Measurements from ENCODE around the gene PTPRK. TPM values are rescaled to one million over a fixed set of nuclear protein-coding genes. Genes with fewer than 3 reads are reported as not detected.
"Not testable (repeated sequence)": the region's sequence is repeated elsewhere in the genome, so short reads cannot be mapped to it uniquely, and the experiment has no call there.

Gene PTPRK
- total and polyA plus RNA-seq, 2 donors = 26.7 to 134 TPM

GRCh38 chr6:128465368-128466343 is 54.7 kb downstream of the PTPRK start:
- H3K36me3 ChIP-seq (ENCODE audit: insufficient read depth) = no peaks in the 10 kb centered on the region
- no peak for DNase-seq (ENCODE audit: extremely low spot score)
- no peak overlapping the region for H3K27ac ChIP-seq (ENCODE audit: low read depth)
- no peaks in the 10 kb centered on the region for H3K4me1 ChIP-seq (ENCODE audit: insufficient read depth)
- WGBS = 94% methylated on average over 2 of the region's 2 CpGs
- no peak overlapping the region for H3K4me3 ChIP-seq (ENCODE audit: low read depth, low read length)

- no peak overlapping the region for H3K27ac ChIP-seq (ENCODE audit: low read depth)
- WGBS = 47% methylated on average over 3 of the region's 3 CpGs
- DNase-seq (ENCODE audit: extremely low spot score) = no peak
- no peaks in the 10 kb centered on the region for H3K36me3 ChIP-seq (ENCODE audit: insufficient read depth)
- no peaks in the 10 kb centered on the region for H3K4me1 ChIP-seq (ENCODE audit: insufficient read depth)
- no peak overlapping the region for H3K4me3 ChIP-seq (ENCODE audit: low read depth, low read length)
These were observed 55.6 kb downstream of the PTPRK start for GRCh38 chr6:128464790-128465189.

- Histone ChIP-seq H3K36me3 (ENCODE audit: insufficient read depth) (no peaks in the 10 kb centered on the region), H3K27ac (ENCODE audit: low read depth) (no peak overlapping the region), H3K4me3 (ENCODE audit: low read depth, low read length) (no peak overlapping the region), H3K4me1 (ENCODE audit: insufficient read depth) (no peaks in the 10 kb centered on the region)
- no peak for DNase-seq (ENCODE audit: extremely low spot score)
- 80% methylated on average over 7 of the region's 7 CpGs for WGBS
These were observed 56.5 kb downstream of the PTPRK start for GRCh38 chr6:128463942-128464341.

GRCh38 chr6:128461501-128461900 is 58.9 kb downstream of the PTPRK start:
- no peak for DNase-seq (ENCODE audit: extremely low spot score)
- H3K4me1 ChIP-seq (ENCODE audit: insufficient read depth) = no peaks in the 10 kb centered on the region

DNA sequence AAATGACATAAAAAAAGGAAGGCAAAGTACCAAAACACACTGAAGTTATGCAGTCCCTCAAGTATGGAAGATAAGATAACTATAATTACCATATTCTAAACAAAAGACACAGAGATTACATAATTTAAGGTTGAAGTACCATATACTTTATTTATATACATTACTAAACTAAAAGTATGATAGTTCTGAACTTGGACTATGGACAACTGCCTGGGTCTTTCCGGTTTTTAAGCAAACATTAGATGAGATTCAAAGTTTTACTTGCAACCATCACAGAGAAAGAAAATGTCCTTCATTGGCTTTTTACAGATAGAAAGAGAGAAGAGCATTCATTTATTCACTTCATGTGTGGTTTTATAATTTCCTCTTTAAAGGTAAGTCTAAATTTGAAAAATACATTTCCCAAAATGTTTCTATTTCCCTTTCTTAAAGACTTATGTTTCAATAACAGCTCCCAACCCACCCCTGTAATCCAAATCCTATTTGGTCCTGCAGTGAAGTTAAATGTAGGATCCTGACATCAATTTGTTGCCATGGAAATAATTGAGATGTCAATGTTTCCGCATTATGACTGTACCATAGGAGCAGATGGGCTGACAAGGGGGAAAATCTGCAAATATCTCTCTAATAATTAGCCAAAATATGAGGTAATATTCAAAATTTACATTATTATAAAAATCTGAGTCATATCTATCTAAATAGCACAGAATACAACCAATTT is 63.7 kb downstream of the PTPRK start:
- WGBS = 88% methylated on average over 2 of the region's 2 CpGs
- no peak overlapping the region for H3K27ac ChIP-seq (ENCODE audit: low read depth)
- no peaks in the 10 kb centered on the region for H3K36me3 ChIP-seq (ENCODE audit: insufficient read depth)
- DNase-seq (ENCODE audit: extremely low spot score) = no peak
- no peaks in the 10 kb centered on the region for H3K4me1 ChIP-seq (ENCODE audit: insufficient read depth)
- H3K4me3 ChIP-seq (ENCODE audit: low read depth, low read length) = no peak overlapping the region

More at GRCh38 chr6:128461501-128461900, 58.9 kb downstream of the PTPRK start:
- H3K36me3 ChIP-seq (ENCODE audit: insufficient read depth) = no peaks in the 10 kb centered on the region
- H3K27ac ChIP-seq (ENCODE audit: low read depth) = no peak overlapping the region
- H3K4me3 ChIP-seq (ENCODE audit: low read depth, low read length) = no peak overlapping the region
- WGBS = 83% methylated on average over 3 of the region's 3 CpGs

DNA sequence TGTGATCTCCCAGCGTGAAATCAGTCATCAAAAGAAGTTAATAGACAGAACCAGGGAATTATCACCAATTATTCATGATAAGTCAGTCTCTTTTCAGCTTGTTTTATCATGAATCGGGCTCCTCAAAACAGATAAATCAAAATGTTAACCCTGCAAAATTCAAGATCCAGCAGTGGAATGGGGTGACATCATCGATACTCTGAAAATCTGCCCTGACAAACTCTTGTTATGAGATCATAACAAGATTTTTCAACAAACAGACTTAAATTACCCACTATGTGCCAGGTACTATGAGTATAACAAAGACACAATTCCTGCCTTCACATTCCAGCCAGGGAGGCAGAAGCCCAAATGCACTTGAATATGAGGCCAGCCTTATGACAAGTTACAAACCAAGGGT is 64.4 kb downstream of the PTPRK start:
- Histone ChIP-seq H3K36me3 (ENCODE audit: insufficient read depth) (no peaks in the 10 kb centered on the region), H3K4me1 (ENCODE audit: insufficient read depth) (no peaks in the 10 kb centered on the region), H3K27ac (ENCODE audit: low read depth) (no peak overlapping the region), H3K4me3 (ENCODE audit: low read depth, low read length) (no peak overlapping the region)
- WGBS = 89% methylated on average over 3 of the region's 3 CpGs
- no peak for DNase-seq (ENCODE audit: extremely low spot score)

DNA sequence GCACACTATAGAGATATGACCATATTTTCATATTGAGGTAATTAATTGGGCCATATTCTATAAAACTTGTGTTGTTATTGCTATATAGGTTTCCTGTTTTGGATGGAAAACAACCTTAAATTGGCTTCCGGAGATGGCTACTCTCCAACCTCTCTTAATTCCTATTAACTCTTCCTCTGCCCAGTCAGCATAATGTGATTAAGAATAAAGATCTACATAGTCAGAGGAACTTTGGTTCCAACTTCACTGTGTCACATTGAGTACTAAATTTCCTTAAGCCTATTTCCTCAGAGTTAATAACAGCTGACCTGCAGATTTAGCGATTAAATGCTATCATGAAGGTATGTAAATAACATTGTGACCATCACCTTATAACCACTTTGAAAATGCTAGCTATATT is 67.7 kb downstream of the PTPRK start:
- 75% methylated on average over 2 of the region's 2 CpGs for WGBS
- no peak overlapping the region for H3K4me3 ChIP-seq (ENCODE audit: low read depth, low read length)
- no peaks in the 10 kb centered on the region for H3K36me3 ChIP-seq (ENCODE audit: insufficient read depth)
- no peak for DNase-seq (ENCODE audit: extremely low spot score)
- H3K4me1 ChIP-seq (ENCODE audit: insufficient read depth) = no peaks in the 10 kb centered on the region
- no peak overlapping the region for H3K27ac ChIP-seq (ENCODE audit: low read depth)

DNA sequence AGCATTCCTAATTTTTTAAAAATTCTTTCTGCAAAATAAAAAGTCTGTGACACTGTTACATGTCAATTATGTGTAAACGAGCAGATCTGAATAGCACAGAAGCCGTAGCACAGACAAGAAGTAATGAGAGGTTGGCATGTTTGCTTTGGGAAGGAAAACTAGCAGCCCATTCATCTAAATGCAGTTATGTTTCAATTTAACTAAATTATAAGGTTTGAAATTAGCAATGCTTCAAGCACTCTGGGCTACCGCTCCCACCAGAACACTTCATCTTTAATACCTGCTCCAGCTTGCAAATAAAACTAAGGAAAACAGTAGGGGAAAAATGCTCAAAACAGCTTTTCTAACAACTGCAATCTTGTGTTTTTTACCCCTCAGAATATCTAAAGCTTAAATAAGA is 73.9 kb downstream of the PTPRK start:
- no peaks in the 10 kb centered on the region for H3K4me1 ChIP-seq (ENCODE audit: insufficient read depth)
- no peak overlapping the region for H3K4me3 ChIP-seq (ENCODE audit: low read depth, low read length)
- no peak for DNase-seq (ENCODE audit: extremely low spot score)
- H3K36me3 ChIP-seq (ENCODE audit: insufficient read depth) = no peaks in the 10 kb centered on the region
- WGBS = 93% methylated on average over 3 of the region's 3 CpGs
- H3K27ac ChIP-seq (ENCODE audit: low read depth) = no peak overlapping the region

DNA sequence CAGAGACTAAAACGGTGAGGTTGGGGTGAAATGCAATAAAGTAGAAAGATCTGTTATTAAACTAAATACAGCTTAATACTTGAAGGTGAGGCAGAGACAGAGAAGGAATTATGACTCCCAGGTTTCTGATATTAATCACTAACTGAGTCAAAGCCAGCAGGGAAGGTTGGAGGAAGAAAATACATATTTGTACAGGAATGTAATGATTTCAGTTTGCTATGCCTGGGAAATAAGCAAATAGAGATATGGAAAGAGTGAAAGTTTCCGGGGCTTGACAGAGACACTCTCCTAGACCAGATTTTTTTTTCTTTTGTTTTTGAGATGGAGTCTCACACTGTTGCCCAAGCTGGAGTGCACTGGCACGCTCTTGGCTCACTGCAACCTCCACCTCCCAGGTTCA is 76.8 kb downstream of the PTPRK start:
- Histone ChIP-seq H3K4me3 (ENCODE audit: low read depth, low read length) (no peak overlapping the region), H3K4me1 (ENCODE audit: insufficient read depth) (no peaks in the 10 kb centered on the region), H3K36me3 (ENCODE audit: insufficient read depth) (no peaks in the 10 kb centered on the region), H3K27ac (ENCODE audit: low read depth) (no peak overlapping the region)
- 83% methylated on average over 3 of the region's 3 CpGs for WGBS
- no peak for DNase-seq (ENCODE audit: extremely low spot score)

DNA sequence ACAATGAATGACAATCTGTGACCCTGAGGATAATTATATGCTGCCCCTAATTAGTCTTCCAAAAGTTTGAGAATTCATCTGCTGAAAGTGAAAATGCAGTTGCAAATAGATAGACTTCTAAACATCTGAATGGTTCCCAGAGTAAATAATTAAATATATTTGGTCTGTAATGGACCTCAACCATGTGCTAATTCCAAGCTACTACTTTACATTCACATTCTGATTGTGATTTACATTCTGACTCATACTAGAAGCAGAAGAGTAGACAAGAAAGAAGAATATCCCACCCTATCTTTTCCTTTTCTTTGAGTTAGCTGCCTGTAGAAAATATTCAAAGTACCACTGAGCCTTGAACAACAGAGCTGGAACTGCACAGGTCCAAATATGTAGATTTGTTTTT is 80.8 kb downstream of the PTPRK start:
- H3K27ac ChIP-seq (ENCODE audit: low read depth) = no peak overlapping the region
- DNase-seq (ENCODE audit: extremely low spot score) = no peak
- no peaks in the 10 kb centered on the region for H3K4me1 ChIP-seq (ENCODE audit: insufficient read depth)
- H3K36me3 ChIP-seq (ENCODE audit: insufficient read depth) = no peaks in the 10 kb centered on the region
- H3K4me3 ChIP-seq (ENCODE audit: low read depth, low read length) = no peak overlapping the region

- no peak overlapping the region for H3K4me3 ChIP-seq (ENCODE audit: low read depth, low read length)
- H3K27ac ChIP-seq (ENCODE audit: low read depth) = no peak overlapping the region
- DNase-seq (ENCODE audit: extremely low spot score) = no peak
- H3K4me1 ChIP-seq (ENCODE audit: insufficient read depth) = no peaks in the 10 kb centered on the region
- H3K36me3 ChIP-seq (ENCODE audit: insufficient read depth) = no peaks in the 10 kb centered on the region
These were observed 82.0 kb downstream of the PTPRK start for GRCh38 chr6:128438393-128438792.

DNA sequence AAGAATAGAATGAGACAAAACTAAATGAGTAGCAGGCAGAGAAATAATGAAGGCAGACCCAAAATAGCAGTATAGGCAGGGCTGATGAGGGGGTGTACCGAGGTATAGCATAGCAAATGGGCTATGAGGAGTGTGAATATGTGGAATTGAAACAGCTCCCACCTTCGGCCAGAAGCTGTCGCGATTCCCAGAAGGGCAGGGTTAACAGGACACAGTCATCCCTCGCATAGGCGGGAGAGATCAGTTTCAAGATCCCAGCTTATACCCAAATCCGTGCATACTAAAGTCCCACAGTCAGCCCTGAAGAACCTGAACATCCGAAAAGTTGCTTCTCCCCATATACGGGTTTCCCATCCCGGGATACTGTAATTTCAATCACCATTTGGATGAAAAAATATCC is 82.7 kb downstream of the PTPRK start:
- no peaks in the 10 kb centered on the region for H3K4me1 ChIP-seq (ENCODE audit: insufficient read depth)
- no peak overlapping the region for H3K4me3 ChIP-seq (ENCODE audit: low read depth, low read length)
- no peak overlapping the region for H3K27ac ChIP-seq (ENCODE audit: low read depth)
- no peaks in the 10 kb centered on the region for H3K36me3 ChIP-seq (ENCODE audit: insufficient read depth)
- no peak for DNase-seq (ENCODE audit: extremely low spot score)
- 95% methylated on average over 10 of the region's 10 CpGs for WGBS

- DNase-seq (ENCODE audit: extremely low spot score); H3K36me3 ChIP-seq (ENCODE audit: insufficient read depth); H3K4me3 ChIP-seq (ENCODE audit: low read depth, low read length); H3K4me1 ChIP-seq (ENCODE audit: insufficient read depth); H3K27ac ChIP-seq (ENCODE audit: low read depth): not testable (repeated sequence)
- WGBS = 73% methylated on average over 1 of the region's 1 CpG
These were observed 85.6 kb downstream of the PTPRK start for GRCh38 chr6:128434752-128435151.

DNA sequence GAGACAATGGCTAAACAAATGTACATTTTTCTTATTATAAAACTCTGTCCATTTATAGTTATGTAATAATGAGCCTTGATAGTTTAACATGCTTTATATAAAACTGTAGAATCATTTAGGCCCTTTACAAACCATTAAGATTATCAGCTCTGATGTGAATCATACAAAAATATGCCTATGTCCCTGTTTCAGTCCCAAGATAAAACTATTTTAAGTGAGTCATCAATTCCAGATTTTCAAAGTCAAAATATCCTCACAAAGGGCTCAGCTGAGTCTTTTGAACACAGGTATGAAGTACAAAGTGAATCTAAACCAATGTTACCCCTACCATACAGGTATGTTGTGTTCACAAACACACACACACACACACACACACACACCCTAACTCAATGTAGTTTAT is 88.0 kb downstream of the PTPRK start:
- Histone ChIP-seq H3K4me3 (ENCODE audit: low read depth, low read length) (no peak overlapping the region), H3K27ac (ENCODE audit: low read depth) (no peak overlapping the region), H3K4me1 (ENCODE audit: insufficient read depth) (no peaks in the 10 kb centered on the region), H3K36me3 (ENCODE audit: insufficient read depth) (no peaks in the 10 kb centered on the region)
- no peak for DNase-seq (ENCODE audit: extremely low spot score)

All from urinary bladder (tissue), 4 donors.